K562 (cell line): ENCODE results near the gene SPZ1. TPM values are rescaled to one million over a fixed set of nuclear protein-coding genes. Genes with fewer than 3 reads are reported as not detected.

ENCODE experiments used
- ATAC-seq: fragments of 200-7000 bp; cut with Tn5 transposase; 3 replicates; pipeline ENCODE4 v1.9.1; 2020; ENCODE audit warnings: moderate library complexity
- BruUV-seq: library from RNA; stranded (reverse); fragments of 400-500 nt; replicated peaks from 2 replicates; lab custom pipeline; 2021; lab: Mats Ljungman, UMichigan
- CTCF ChIA-PET: fragments of 300-600 bp; formaldehyde crosslinking; extraction: SDS; loops from one replicate; lab custom pipeline; 2021; ENCODE audit warnings: low intra/inter-chr PET ratio; lab: Yijun Ruan, JAX
- POLR2A ChIA-PET: fragments of 300-600, 350-650 bp; sonication (Branson Sonifier 250); formaldehyde crosslinking; extraction: SDS; loops from one replicate; lab custom pipeline; 2021; ENCODE audit warnings: antibody characterized with exemption, inconsistent platforms; lab: Yijun Ruan, JAX
- DNase-seq, 4 experiments: peaks; one replicate each; pipeline versions ENCODE4 v3.0.0 to v3.0.0-alpha.2; 2011 to 2018; ENCODE audit warnings: low spot score in 3 of 4, mixed read lengths in 3 of 4; ENCODE audit errors: extremely low read depth in 1 of 4
- FAIRE-seq: peaks from 2 replicates; lab custom pipeline; 2011; peaks lifted over from hg19 to GRCh38; lab: Jason Lieb, UNC
- H2AFZ ChIP-seq: 2 replicates; pipeline ENCODE4 v1.6.0; 2011; ENCODE audit warnings: low read depth, low read length, control low read depth, inconsistent platforms
- H3K27ac ChIP-seq: fragments of 200-600 bp; 3 replicates; pipeline ENCODE4 v1.8.0; 2011; ENCODE audit warnings: low read depth, mild to moderate bottlenecking, control low read depth, inconsistent platforms, low read length, moderate library complexity, mixed read lengths; ENCODE audit errors: extremely low read depth
- H3K27me3 ChIP-seq, 2 experiments: fragments of 300-600 bp in 1 of 2; 2 replicates in 1 of 2; 3 replicates in 1 of 2; pipeline versions ENCODE4 v1.6.0 to v1.8.0; 2011; ENCODE audit warnings: inconsistent platforms in 2 of 2, low read length in 2 of 2, mild to moderate bottlenecking in 1 of 2, mixed read lengths in 1 of 2, moderate library complexity in 1 of 2; ENCODE audit not compliant: control insufficient read depth in 2 of 2, insufficient read depth in 2 of 2
- H3K36me3 ChIP-seq: fragments of 300-600 bp; 3 replicates; pipeline ENCODE4 v1.8.0; 2011; ENCODE audit warnings: mild to moderate bottlenecking, low read length, inconsistent platforms; ENCODE audit not compliant: control insufficient read depth, insufficient read depth
- H3K4me1 ChIP-seq, 2 experiments: fragments of 200-600 bp in 1 of 2; replicated peaks in 1 of 2; 2 replicates in 1 of 2; 3 replicates in 1 of 2; pipeline versions ENCODE4 v1.5.1 to v1.8.0; 2011; ENCODE audit warnings: inconsistent platforms in 2 of 2, low read length in 2 of 2, mild to moderate bottlenecking in 1 of 2, mixed read lengths in 1 of 2, moderate library complexity in 1 of 2; ENCODE audit not compliant: control insufficient read depth in 2 of 2, insufficient read depth in 2 of 2
- H3K4me2 ChIP-seq: 2 replicates; pipeline ENCODE4 v1.6.1; 2011; ENCODE audit warnings: low read length, control low read depth, inconsistent platforms, mixed read lengths; ENCODE audit not compliant: insufficient read depth
- H3K4me3 ChIP-seq: fragments of 200-600 bp; sonication (generic), shearing (Covaris generic); 2 replicates; pipeline ENCODE4 v1.5.1; 2016; ENCODE audit warnings: control low read depth, inconsistent platforms
- H3K79me2 ChIP-seq: fragments of 200-600 bp; 3 replicates; pipeline ENCODE4 v1.8.0; 2011; ENCODE audit warnings: low read length, inconsistent platforms; ENCODE audit not compliant: control insufficient read depth, insufficient read depth
- H3K9ac ChIP-seq, 2 experiments: 2 replicates each; pipeline versions ENCODE4 v1.6.0 to v1.6.1; 2011; ENCODE audit warnings: low read depth in 2 of 2, low read length in 2 of 2, control low read depth in 1 of 2, inconsistent platforms in 1 of 2, mild to moderate bottlenecking in 1 of 2, mixed read lengths in 1 of 2; ENCODE audit not compliant: insufficient read depth in 1 of 2
- H3K9me1 ChIP-seq: one replicate; pipeline ENCODE4 v1.6.0; 2011; ENCODE audit warnings: inconsistent platforms, mild to moderate bottlenecking, low read length, moderate library complexity; ENCODE audit not compliant: control insufficient read depth, insufficient read depth
- H3K9me3 ChIP-seq: replicated peaks from 2 replicates; pipeline ENCODE4 v1.5.1; 2011; ENCODE audit warnings: low read depth, low read length, inconsistent platforms; ENCODE audit not compliant: control insufficient read depth, insufficient read depth
- H4K20me1 ChIP-seq: replicated peaks from 2 replicates; pipeline ENCODE4 v1.6.1; 2011; ENCODE audit warnings: low read length, inconsistent platforms, mixed read lengths; ENCODE audit not compliant: control insufficient read depth, insufficient read depth
- ADNP ChIP-seq: fragments of 200-800 bp; sonication (Bioruptor generic); IDR thresholded peaks from 2 replicates; pipeline ENCODE4 v1.6.1; 2016; ENCODE audit warnings: missing genetic modification characterization, missing compliant biosample characterization
- ARID4B ChIP-seq: sonication (generic); formaldehyde crosslinking; IDR thresholded peaks from 2 replicates; pipeline ENCODE4 v1.8.0; 2022; ENCODE audit warnings: mild to moderate bottlenecking, missing genetic modification reagents
- BDP1 ChIP-seq: IDR thresholded peaks from 3 replicates; pipeline ENCODE4 v1.6.1; 2011; ENCODE audit not compliant: insufficient read length, insufficient read depth
- DNMT1 ChIP-seq: fragments of 450-650 bp; IDR thresholded peaks from 2 replicates; pipeline ENCODE4 v1.6.1; 2016; ENCODE audit warnings: antibody characterized with exemption, mild to moderate bottlenecking
- JUNB ChIP-seq: fragments of 450-650 bp; formaldehyde crosslinking; conservative IDR thresholded peaks from 2 replicates; pipeline ENCODE4 v1.4.0; 2020; ENCODE audit warnings: mild to moderate bottlenecking
- PTTG1 ChIP-seq: fragments of 450-650 bp; IDR thresholded peaks from 2 replicates; pipeline ENCODE4 v1.6.1; 2016; ENCODE audit warnings: low read depth, mild to moderate bottlenecking, missing genetic modification characterization, missing compliant biosample characterization
- RNF2 ChIP-seq: sonication (generic); IDR thresholded peaks from 2 replicates; pipeline ENCODE4 v1.6.1; 2016
- USF1 ChIP-seq: sonication (generic); formaldehyde crosslinking; IDR thresholded peaks from 2 replicates; pipeline ENCODE4 v1.9.0; 2022; ENCODE audit warnings: mild to moderate bottlenecking, missing genetic modification reagents
- WHSC1 ChIP-seq: IDR thresholded peaks from one replicate; pipeline ENCODE4 v1.6.1; 2012; ENCODE audit warnings: low read length, control low read depth, inconsistent platforms
- ZFP36 ChIP-seq: fragments of 150-350 bp; IDR thresholded peaks from 2 replicates; pipeline ENCODE4 v1.6.1; 2018; ENCODE audit warnings: low read length, low read depth; ENCODE audit not compliant: partially characterized antibody
- ZFP91 ChIP-seq: sonication (generic); formaldehyde crosslinking; IDR thresholded peaks from 2 replicates; pipeline ENCODE4 v1.8.0; 2022; ENCODE audit warnings: mild to moderate bottlenecking, missing genetic modification reagents
- ZNF184 ChIP-seq: sonication (generic); formaldehyde crosslinking; IDR thresholded peaks from 2 replicates; pipeline ENCODE4 v1.5.0; 2020; ENCODE audit warnings: missing genetic modification reagents
- ZNF707 ChIP-seq: fragments of 250-450 bp; sonication (Bioruptor Pico); conservative IDR thresholded peaks from 2 replicates; pipeline ENCODE4 v1.8.0; 2022; ENCODE audit warnings: inconsistent platforms, mild to moderate bottlenecking, moderate library complexity
- WGBS: fragments of 100-300 bp; shearing (Covaris generic); methylation state at CpG from one replicate; pipeline ENCODE4 v1.1.6; 2016; ENCODE audit warnings: low coverage, mixed read lengths; ENCODE audit not compliant: insufficient coverage; ENCODE audit errors: missing lambda C conversion rate; 5-methylcytosine and 5-hydroxymethylcytosine counted together
- in situ Hi-C: fragments of 300-500 bp; cut with MboI; formaldehyde crosslinking; loops from 4 replicates; pipeline ENCODE4 v1.15.0; 2018; ENCODE audit warnings: inconsistent platforms, mixed read lengths
- intact Hi-C: fragments of 100-400 bp; cut with micrococcal nuclease; formaldehyde crosslinking; loops from 2 replicates; pipeline ENCODE4 v1.14.2; 2022
- polyA plus RNA-seq, 8 experiments: library from polyadenylated mRNA; depleted of rRNA in 4 of 8; stranded (reverse) in 5 of 8; unstranded in 3 of 8; fragments of >200 nt; fragmentation: Nextera tagmentation in 2 of 8; fragmentation: Illumina TruSeq in 1 of 8; extraction: Ambion mirVana in 2 of 8; extraction: Trizol in 1 of 8; gene quantifications; 2 replicates each; pipeline versions ENCODE4 v1.2.1 to v1.2.3, GENCODE V29; 2011 to 2014; ENCODE audit warnings: inconsistent platforms in 1 of 8, missing spikeins in 1 of 8
- total RNA-seq, 7 experiments: library from RNA; depleted of rRNA in 6 of 7; stranded (reverse); fragments of >200 nt in 6 of 7; fragmentation: Illumina TruSeq in 2 of 7; extraction: Trizol in 2 of 7; gene quantifications; 2 replicates each; pipeline versions ENCODE4 v1.2.1 to v1.2.3, GENCODE V29; 2011 to 2021; ENCODE audit warnings: low replicate concordance in 1 of 7

The SPZ1 gene
- total and polyA plus RNA-seq, 9 of the 15 experiments (the other 6 are each of a cell fraction or from before 2014, with no cell fraction given): not detected

- H3K9ac ChIP-seq: no peak overlapping the region
- no TSS peak for BruUV-seq
- no peak for FAIRE-seq
- H3K9me3 ChIP-seq: no peaks in the 10 kb centered on the region
- TF ChIP-seq ARID4B (CRISPR knock-in tag): no peak
- no peak for TF ChIP-seq ZNF707 (CRISPR knock-in tag)
- no peak for TF ChIP-seq PTTG1 (tag)
- TF ChIP-seq RNF2: no peak
- TF ChIP-seq ZFP36: no peak
- no peak for TF ChIP-seq JUNB
- TF ChIP-seq DNMT1: no peak
- no peak for TF ChIP-seq WHSC1
- no peak for TF ChIP-seq ADNP (tag)
- no peak for TF ChIP-seq ZNF184
- TF ChIP-seq USF1 (CRISPR knock-in tag): no peak
- no peak for TF ChIP-seq BDP1
- TF ChIP-seq ZFP91 (CRISPR knock-in tag): no peak
- intact Hi-C loops: no loop called here
- no peaks in the 10 kb centered on the region for H3K9me1 ChIP-seq
- no peaks in the 10 kb centered on the region for H4K20me1 ChIP-seq
- H3K36me3 ChIP-seq: no peaks in the 10 kb centered on the region
- POLR2A ChIA-PET: interaction anchor here (0.7 kb wide), 1 partner anchor 47 kb away, joined by 3 read pairs; no protein-coding TSS in a partner anchor
- no peaks in the 10 kb centered on the region for H3K79me2 ChIP-seq
- CTCF ChIA-PET: no interaction called here
- H3K27ac ChIP-seq: no peak overlapping the region
- H3K4me3 ChIP-seq: no peak overlapping the region
- no peak overlapping the region for H3K4me2 ChIP-seq
- no peak overlapping the region for H2AFZ ChIP-seq
- no peak for DNase-seq
- no peaks in the 10 kb centered on the region; a peak in 1 of 5 replicates for H3K4me1 ChIP-seq
- peaks cover 8 to 9% of the 10 kb centered on the region in 2 experiments; a peak in 4 of 5 replicates for H3K27me3 ChIP-seq
- in situ Hi-C loops: loop anchor here (25.0 kb wide), 1 partner anchor 1306 kb away; no protein-coding TSS in a partner anchor
- ATAC-seq: no peak
- 0% methylated on average over 1 of the region's 1 CpG for WGBS
Measured at GRCh38 chr5:80318212-80318611, 1.6 kb upstream of the SPZ1 start.
